NOMO-1 (cell line): ENCODE results near the gene DMC1.

ENCODE experiments used
- DNase-seq, 2 experiments: peaks; one replicate each; lab custom pipeline; 2025; ENCODE audit not compliant: unreplicated experiment in 2 of 2; lab: John Stamatoyannopoulos, UW

Gene DMC1

GRCh38 chr22:38567531-38568285 lies 2.3 kb downstream of the DMC1 start:
- peak in 1 of 2 experiments; percentile 82 for DNase-seq

GRCh38 chr22:38566726-38567504 lies 3.1 kb downstream of the DMC1 start:
- no peak for DNase-seq

- DNase-seq = no peak
Measured at GRCh38 chr22:38565441-38565840, 4.5 kb downstream of the DMC1 start.

- no peak for DNase-seq
Measured at GRCh38 chr22:38564669-38565068, 5.3 kb downstream of the DMC1 start.

- DNase-seq = no peak
Measured at GRCh38 chr22:38554281-38554680, 15.7 kb downstream of the DMC1 start.

- peak; percentile 47 to 97 for DNase-seq
Measured at GRCh38 chr22:38549101-38549894, 20.7 kb downstream of the DMC1 start.

- no peak for DNase-seq
Measured at GRCh38 chr22:38540701-38541100, 29.3 kb downstream of the DMC1 start.

GRCh38 chr22:38531251-38531938 lies 38.6 kb downstream of the DMC1 start:
- DNase-seq = peak; percentile 48 to 86

- peak; percentile 6 to 76 for DNase-seq
Measured at GRCh38 chr22:38524429-38524828, 45.6 kb downstream of the DMC1 start.

GRCh38 chr22:38523479-38523878 lies 46.5 kb downstream of the DMC1 start:
- no peak for DNase-seq

- no peak for DNase-seq
Measured at GRCh38 chr22:38523029-38523428, 47.0 kb downstream of the DMC1 start.

- DNase-seq = no peak
Measured at GRCh38 chr22:38519453-38520250, 50.3 kb downstream of the DMC1 start.

- no peak for DNase-seq
Measured at GRCh38 chr22:38518620-38519019, 51.4 kb downstream of the DMC1 start.

GRCh38 chr22:38513063-38513462 lies 56.9 kb downstream of the DMC1 start:
- DNase-seq = no peak

- no peak for DNase-seq
Measured at GRCh38 chr22:38510416-38510970, 59.5 kb downstream of the DMC1 start.

- DNase-seq = peak; percentile 96 to 97
Measured at GRCh38 chr22:38506118-38506962, 63.6 kb downstream of the DMC1 start, which contains the start of gene DDX17. Gene DDX17, minus strand, starts transcription at chr22:38506311.

GRCh38 chr22:38505541-38506117 lies 64.4 kb downstream of the DMC1 start:
- DNase-seq = peak in 1 of 2 experiments; percentile 55
